ENCODE results near the gene HMHB1. TPM values are rescaled to one million over a fixed set of nuclear protein-coding genes. Genes with fewer than 3 reads are reported as not detected.

Gene HMHB1
- total RNA-seq, 2 experiments from 2014 or later: not detected

DNA sequence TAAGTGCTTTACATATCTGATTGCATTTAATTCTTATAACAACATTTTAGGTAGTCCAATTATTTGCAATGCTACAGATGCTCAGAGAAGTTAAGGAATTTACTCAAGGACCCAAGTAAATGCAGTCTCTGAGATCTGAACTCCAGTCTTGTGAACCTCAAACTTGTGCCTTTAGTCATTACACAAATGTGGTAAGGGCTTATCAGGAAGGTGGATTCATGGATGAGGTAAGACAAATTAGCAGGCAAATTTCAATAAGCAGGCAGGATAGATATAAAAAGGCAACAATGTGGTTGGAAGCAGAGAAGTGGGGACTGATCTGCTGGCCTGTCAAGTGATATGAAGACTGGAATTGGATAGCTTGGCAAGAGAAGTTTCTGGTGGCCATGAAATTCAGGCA lies 29.5 kb downstream of the HMHB1 start:
- no peak overlapping the region for H3K27ac Mint-ChIP-seq
- POLR2A ChIA-PET: no interaction called here
- ATAC-seq: no peak

DNA sequence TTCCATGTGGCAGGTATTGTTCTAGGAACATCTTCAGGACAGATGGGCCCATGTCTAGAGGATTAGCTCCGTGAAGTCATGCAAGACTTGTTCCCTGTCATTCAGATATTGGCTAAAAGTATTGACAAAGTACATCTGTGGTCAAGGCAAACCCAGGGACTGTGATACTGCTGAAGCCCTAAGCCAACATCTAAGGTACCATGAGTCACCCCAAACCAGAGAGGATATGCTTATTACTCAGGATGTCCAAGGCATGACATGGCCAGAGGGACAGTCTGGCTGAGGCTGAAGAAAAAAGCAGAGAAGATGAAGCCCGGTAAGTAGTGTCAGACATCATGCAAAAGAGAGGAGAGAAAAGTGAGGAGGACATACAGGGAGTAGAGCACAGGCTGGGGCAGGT lies 31.0 kb downstream of the HMHB1 start:
- H3K4me3 Mint-ChIP-seq: no peak overlapping the region
- ChIA-PET CTCF (no interaction called here), POLR2A (interaction anchor here (0.6 kb wide), 1 partner anchor 321 kb away, joined by 3 read pairs; no protein-coding TSS in a partner anchor)
- no peaks in the 10 kb centered on the region for H3K36me3 Mint-ChIP-seq (ENCODE audit: low read depth)
- no peaks in the 10 kb centered on the region for H3K9me3 Mint-ChIP-seq
- DNase-seq: no peak
- no peak for ATAC-seq
- no peaks in the 10 kb centered on the region for H3K4me1 Mint-ChIP-seq (ENCODE audit: low read depth)
- peaks cover 1% of the 10 kb centered on the region for H3K27me3 Mint-ChIP-seq
- H3K27ac Mint-ChIP-seq: no peak overlapping the region
- TF ChIP-seq, protein P1, sequence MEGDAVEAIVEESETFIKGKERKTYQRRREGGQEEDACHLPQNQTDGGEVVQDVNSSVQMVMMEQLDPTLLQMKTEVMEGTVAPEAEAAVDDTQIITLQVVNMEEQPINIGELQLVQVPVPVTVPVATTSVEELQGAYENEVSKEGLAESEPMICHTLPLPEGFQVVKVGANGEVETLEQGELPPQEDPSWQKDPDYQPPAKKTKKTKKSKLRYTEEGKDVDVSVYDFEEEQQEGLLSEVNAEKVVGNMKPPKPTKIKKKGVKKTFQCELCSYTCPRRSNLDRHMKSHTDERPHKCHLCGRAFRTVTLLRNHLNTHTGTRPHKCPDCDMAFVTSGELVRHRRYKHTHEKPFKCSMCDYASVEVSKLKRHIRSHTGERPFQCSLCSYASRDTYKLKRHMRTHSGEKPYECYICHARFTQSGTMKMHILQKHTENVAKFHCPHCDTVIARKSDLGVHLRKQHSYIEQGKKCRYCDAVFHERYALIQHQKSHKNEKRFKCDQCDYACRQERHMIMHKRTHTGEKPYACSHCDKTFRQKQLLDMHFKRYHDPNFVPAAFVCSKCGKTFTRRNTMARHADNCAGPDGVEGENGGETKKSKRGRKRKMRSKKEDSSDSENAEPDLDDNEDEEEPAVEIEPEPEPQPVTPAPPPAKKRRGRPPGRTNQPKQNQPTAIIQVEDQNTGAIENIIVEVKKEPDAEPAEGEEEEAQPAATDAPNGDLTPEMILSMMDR (IDR thresholded peaks at IDR 0.05): no peak
- intact Hi-C loops (cut with micrococcal nuclease): no loop called here

More for the DNA sequence above, 29.5 kb downstream of the HMHB1 start:
- TF ChIP-seq, protein P1 (IDR thresholded peaks at IDR 0.05): no peak
- intact Hi-C loops (cut with micrococcal nuclease): no loop called here
- Mint-ChIP-seq H3K27me3 (peaks cover 1% of the 10 kb centered on the region), H3K9me3 (no peaks in the 10 kb centered on the region), H3K4me1 (ENCODE audit: low read depth) (no peaks in the 10 kb centered on the region), H3K36me3 (ENCODE audit: low read depth) (no peaks in the 10 kb centered on the region), H3K4me3 (no peak overlapping the region)
- CTCF ChIA-PET: no interaction called here
- no peak for DNase-seq

DNA sequence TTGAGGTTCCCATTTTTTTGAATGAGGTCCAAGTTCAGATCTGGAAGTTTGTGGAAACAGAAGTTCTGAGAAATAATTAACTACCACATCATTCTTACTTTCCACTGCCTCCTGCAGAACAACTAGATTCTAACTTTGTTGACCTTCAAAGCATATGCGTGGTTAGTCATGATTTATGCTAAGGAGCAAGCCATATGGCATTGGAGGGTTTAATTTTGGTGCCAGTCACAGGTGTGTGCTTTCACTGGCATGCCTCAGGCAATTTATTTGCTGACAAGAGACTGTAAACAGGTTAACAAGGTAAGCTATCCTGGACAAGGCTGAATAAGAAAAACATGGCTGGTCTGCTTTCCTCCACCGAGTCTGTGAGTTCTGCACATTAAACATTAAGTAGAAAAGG lies 31.5 kb downstream of the HMHB1 start:
- DNase-seq: no peak
- Mint-ChIP-seq H3K27ac (no peak overlapping the region), H3K27me3 (peaks cover 1% of the 10 kb centered on the region), H3K4me1 (ENCODE audit: low read depth) (no peaks in the 10 kb centered on the region), H3K36me3 (ENCODE audit: low read depth) (no peaks in the 10 kb centered on the region), H3K9me3 (no peaks in the 10 kb centered on the region), H3K4me3 (no peak overlapping the region)
- ChIA-PET CTCF (no interaction called here), POLR2A (interaction anchor here (0.6 kb wide), 1 partner anchor 320 kb away, joined by 3 read pairs; no protein-coding TSS in a partner anchor)
- intact Hi-C loops (cut with micrococcal nuclease): no loop called here
- ATAC-seq: no peak
- TF ChIP-seq, protein P1 (IDR thresholded peaks at IDR 0.05): no peak

DNA sequence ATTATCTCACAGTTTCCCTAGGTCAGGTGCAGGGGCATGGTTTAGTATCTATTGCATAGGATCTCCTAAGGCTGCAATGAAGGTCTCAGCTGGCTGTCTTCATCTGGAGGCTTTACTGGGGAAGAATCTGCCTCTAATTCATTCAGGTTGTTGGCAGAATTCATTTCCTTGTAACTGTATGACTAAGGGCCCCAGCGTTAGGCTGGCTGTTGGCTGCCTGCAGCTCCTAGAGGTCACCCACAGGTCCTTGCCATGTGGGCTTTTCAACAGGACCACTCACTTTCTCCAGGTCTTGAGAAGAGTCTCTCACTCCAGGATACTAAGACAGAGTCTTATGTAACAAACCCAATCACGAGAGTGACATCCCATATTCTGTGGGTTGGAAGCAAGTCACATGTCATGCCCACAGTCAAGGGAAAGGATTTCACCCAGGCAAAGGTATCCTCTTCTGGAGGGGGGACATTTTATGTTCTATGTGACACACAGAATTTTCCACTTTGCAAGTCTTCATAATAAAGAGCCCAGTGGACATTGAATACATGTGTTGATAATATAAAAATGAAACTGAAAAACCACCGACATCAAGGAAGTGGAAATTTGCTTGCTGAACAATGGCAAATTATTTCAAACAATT lies 38.2 kb downstream of the HMHB1 start:
- POLR2A ChIA-PET: no interaction called here

DNA sequence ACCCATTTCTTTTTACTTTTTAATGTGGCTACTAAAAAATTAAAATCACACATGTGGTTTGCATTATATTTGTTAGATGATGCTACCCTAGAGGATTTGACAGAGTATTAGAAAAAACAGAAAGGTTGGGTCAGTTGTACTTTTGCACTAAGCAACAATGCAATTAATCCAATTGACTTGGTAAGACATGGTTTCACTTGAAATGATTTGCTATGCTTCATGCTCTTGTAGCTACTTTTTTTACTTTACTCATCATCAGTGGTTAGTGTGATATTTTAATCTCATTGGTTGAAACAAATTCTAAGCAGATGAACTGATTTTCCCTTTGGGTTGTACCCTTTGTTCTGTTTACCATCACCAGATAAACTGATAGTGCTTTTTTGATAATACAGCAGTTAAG lies 39.4 kb downstream of the HMHB1 start:
- no peak overlapping the region for H3K27ac Mint-ChIP-seq
- no peak overlapping the region for H3K4me3 Mint-ChIP-seq
- intact Hi-C loops (cut with micrococcal nuclease): no loop called here
- CTCF ChIA-PET: no interaction called here
- peaks cover 5% of the 10 kb centered on the region for H3K4me1 Mint-ChIP-seq (ENCODE audit: low read depth)
- TF ChIP-seq, protein P1 (IDR thresholded peaks at IDR 0.05): no peak
- no peak for ATAC-seq
- no peaks in the 10 kb centered on the region for H3K36me3 Mint-ChIP-seq (ENCODE audit: low read depth)
- DNase-seq: no peak
- no peaks in the 10 kb centered on the region for H3K9me3 Mint-ChIP-seq
- no peaks in the 10 kb centered on the region for H3K27me3 Mint-ChIP-seq
- POLR2A ChIA-PET: no interaction called here

More for the DNA sequence above, 38.2 kb downstream of the HMHB1 start:
- ATAC-seq: no peak
- no peak for DNase-seq
- Mint-ChIP-seq H3K4me3 (no peak overlapping the region), H3K27ac (no peak overlapping the region), H3K27me3 (no peaks in the 10 kb centered on the region), H3K9me3 (no peaks in the 10 kb centered on the region), H3K4me1 (ENCODE audit: low read depth) (peaks cover 5% of the 10 kb centered on the region), H3K36me3 (ENCODE audit: low read depth) (no peaks in the 10 kb centered on the region)
- CTCF ChIA-PET: interaction anchor here (1.6 kb wide), 1 partner anchor 16 kb away, joined by 4 read pairs; no protein-coding TSS in a partner anchor
- TF ChIP-seq, protein P1 (IDR thresholded peaks at IDR 0.05): no peak
- intact Hi-C loops (cut with micrococcal nuclease): no loop called here

Data from activated CD8-positive, alpha-beta T cell treated with anti-CD3 and anti-CD28 coated beads for 36 hours (primary cell).